ENCODE results near the gene STAM2.
"Not testable (repeated sequence)": the region's sequence is repeated elsewhere in the genome, so short reads cannot be mapped to it uniquely, and the experiment has no call there.

STAM2 gene

DNA sequence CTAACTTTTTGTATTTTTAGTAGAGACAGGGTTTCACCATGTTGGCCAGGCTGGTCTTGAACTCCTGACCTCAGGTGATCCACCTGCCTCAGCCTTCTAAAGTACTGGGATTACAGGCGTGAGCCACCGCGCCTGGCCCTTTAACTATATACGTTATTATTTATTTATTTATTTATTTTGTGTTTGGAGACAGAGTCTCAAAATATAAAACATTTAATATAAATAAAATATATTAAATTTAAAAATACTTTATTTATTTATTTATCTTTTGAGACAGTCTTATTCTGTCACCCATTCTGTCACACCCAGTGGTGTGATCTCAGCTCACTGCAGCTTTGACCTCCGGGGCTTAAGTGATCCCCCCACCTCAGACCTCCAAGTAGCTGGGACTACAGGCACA, 11.2 kb upstream of the STAM2 start:
- not testable (repeated sequence) for H3K4me1 ChIP-seq (ENCODE audit: insufficient read depth, low read length)

DNA sequence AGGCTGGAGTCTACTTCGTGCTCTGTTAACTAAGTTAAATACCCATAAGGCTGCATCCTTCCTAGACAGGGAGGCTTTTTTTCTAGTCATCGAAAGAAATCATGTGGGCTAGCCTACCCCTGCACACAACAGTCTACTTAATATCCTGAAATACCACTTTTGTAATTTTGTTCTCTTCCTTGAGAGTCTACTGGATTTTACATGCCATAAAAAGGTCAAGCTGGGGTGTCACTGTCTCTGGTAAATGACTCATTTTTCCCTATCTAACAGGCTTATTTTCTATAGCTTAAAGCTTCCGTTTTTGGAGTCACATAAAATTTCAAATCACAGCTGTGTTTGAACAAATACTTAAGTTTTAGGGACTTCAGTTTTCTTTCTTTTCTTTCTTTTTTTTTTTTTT, 10.7 kb upstream of the STAM2 start:
- Histone ChIP-seq H3K9me3 (ENCODE audit: low read length) (no peaks in the 10 kb centered on the region), H3K4me3 (ENCODE audit: low read length) (no peak overlapping the region), H2AFZ (ENCODE audit: low read depth, low read length) (no peak overlapping the region), H3K4me1 (ENCODE audit: insufficient read depth, low read length) (no peaks in the 10 kb centered on the region), H3K27me3 (ENCODE audit: insufficient read depth, low read length) (no peaks in the 10 kb centered on the region), H3K36me3 (ENCODE audit: insufficient read depth, low read length) (no peaks in the 10 kb centered on the region)

More for the DNA sequence above, 11.2 kb upstream of the STAM2 start:
- H3K27me3 ChIP-seq (ENCODE audit: insufficient read depth, low read length); H3K9me3 ChIP-seq (ENCODE audit: low read length); H3K4me3 ChIP-seq (ENCODE audit: low read length); H3K36me3 ChIP-seq (ENCODE audit: insufficient read depth, low read length); H2AFZ ChIP-seq (ENCODE audit: low read depth, low read length): not testable (repeated sequence)

GRCh38 chr2:152183401-152184073, 8.0 kb upstream of the STAM2 start:
- H3K9me3 ChIP-seq (ENCODE audit: low read length) = no peaks in the 10 kb centered on the region
- H2AFZ ChIP-seq (ENCODE audit: low read depth, low read length) = no peak overlapping the region
- H3K4me3 ChIP-seq (ENCODE audit: low read length) = no peak overlapping the region
- no peaks in the 10 kb centered on the region for H3K4me1 ChIP-seq (ENCODE audit: insufficient read depth, low read length)
- no peaks in the 10 kb centered on the region for H3K27me3 ChIP-seq (ENCODE audit: insufficient read depth, low read length)
- no peaks in the 10 kb centered on the region for H3K36me3 ChIP-seq (ENCODE audit: insufficient read depth, low read length)

GRCh38 chr2:152177667-152178066, 2.1 kb upstream of the STAM2 start:
- H2AFZ ChIP-seq (ENCODE audit: low read depth, low read length); H3K27me3 ChIP-seq (ENCODE audit: insufficient read depth, low read length); H3K4me3 ChIP-seq (ENCODE audit: low read length); H3K9me3 ChIP-seq (ENCODE audit: low read length); H3K36me3 ChIP-seq (ENCODE audit: insufficient read depth, low read length): not testable (repeated sequence)
- H3K4me1 ChIP-seq (ENCODE audit: insufficient read depth, low read length) = peaks cover 13% of the 10 kb centered on the region

GRCh38 chr2:152176113-152176714, 651 bp upstream of the STAM2 start:
- H3K4me3 ChIP-seq (ENCODE audit: low read length) = peak overlapping the region; percentile 63
- H3K9me3 ChIP-seq (ENCODE audit: low read length) = no peaks in the 10 kb centered on the region
- no peaks in the 10 kb centered on the region for H3K36me3 ChIP-seq (ENCODE audit: insufficient read depth, low read length)
- peaks cover 18% of the 10 kb centered on the region for H3K4me1 ChIP-seq (ENCODE audit: insufficient read depth, low read length)
- peak overlapping the region; percentile 83 for H2AFZ ChIP-seq (ENCODE audit: low read depth, low read length)
- no peaks in the 10 kb centered on the region for H3K27me3 ChIP-seq (ENCODE audit: insufficient read depth, low read length)

DNA sequence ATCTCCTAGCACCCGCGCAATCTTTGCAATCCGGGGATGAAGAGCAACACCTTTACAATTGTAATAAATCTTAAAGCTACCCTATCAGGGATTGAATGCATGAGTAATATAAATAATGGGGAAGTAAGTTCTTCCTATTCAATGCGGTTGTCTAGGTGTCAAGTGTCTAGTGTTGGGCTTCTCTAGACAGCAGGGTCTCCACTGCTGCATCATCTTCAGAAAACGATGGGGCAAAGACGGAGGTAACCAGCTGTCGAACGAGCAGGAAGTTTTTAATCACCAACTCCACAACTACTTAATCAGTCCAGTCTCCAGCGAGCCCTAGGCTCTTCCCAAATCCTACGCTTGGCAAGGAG, 573 bp downstream of the STAM2 start:
- peak overlapping the region; percentile 83 for H2AFZ ChIP-seq (ENCODE audit: low read depth, low read length)
- H3K4me1 ChIP-seq (ENCODE audit: insufficient read depth, low read length) = peaks cover 18% of the 10 kb centered on the region
- H3K4me3 ChIP-seq (ENCODE audit: low read length) = peak overlapping the region; percentile 63
- H3K27me3 ChIP-seq (ENCODE audit: insufficient read depth, low read length) = no peaks in the 10 kb centered on the region
- no peaks in the 10 kb centered on the region for H3K36me3 ChIP-seq (ENCODE audit: insufficient read depth, low read length)
- no peaks in the 10 kb centered on the region for H3K9me3 ChIP-seq (ENCODE audit: low read length)

DNA sequence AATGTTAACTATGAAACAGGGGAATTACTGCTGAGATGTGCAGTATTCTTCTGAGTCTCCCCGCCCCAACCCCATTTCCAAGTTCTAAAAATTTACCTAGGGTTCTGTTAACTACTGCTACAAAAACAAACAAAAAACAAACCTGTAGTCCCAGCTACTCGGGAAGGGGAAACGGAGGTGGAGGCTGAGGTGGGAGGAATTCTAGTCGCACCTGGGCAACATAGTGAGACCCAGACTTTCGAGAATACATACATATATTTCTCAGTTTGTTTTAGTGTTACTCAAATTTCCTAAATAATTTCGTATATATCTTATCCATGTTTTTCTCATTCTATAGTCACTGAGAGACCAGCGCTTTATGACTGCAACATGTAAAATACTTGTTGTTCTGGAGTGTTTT, 989 bp downstream of the STAM2 start:
- H3K9me3 ChIP-seq (ENCODE audit: low read length) = no peaks in the 10 kb centered on the region
- H3K27me3 ChIP-seq (ENCODE audit: insufficient read depth, low read length) = no peaks in the 10 kb centered on the region
- H3K4me3 ChIP-seq (ENCODE audit: low read length) = peak overlapping the region; percentile 63
- no peaks in the 10 kb centered on the region for H3K36me3 ChIP-seq (ENCODE audit: insufficient read depth, low read length)
- peaks cover 18% of the 10 kb centered on the region for H3K4me1 ChIP-seq (ENCODE audit: insufficient read depth, low read length)
- H2AFZ ChIP-seq (ENCODE audit: low read depth, low read length) = peak overlapping the region; percentile 83

DNA sequence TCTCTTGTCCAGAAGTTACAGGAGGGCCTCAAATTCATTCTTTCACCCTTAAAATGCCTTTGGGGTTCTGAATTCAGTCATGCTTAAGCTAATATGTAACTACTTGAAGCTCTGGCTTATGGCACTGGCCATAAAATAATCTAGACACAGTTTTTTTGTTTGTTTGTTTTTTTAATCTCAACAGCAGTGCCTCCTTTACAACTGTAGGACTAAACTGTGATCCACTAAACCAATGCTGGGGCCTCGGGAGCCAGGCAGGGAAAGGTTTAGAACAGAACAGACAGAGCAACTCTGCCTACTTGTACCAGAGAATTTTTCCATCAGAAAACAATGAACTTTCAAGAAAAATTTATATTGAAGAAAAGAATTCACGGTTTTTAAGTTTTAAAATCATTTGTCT, 1.7 kb downstream of the STAM2 start:
- H3K4me1 ChIP-seq (ENCODE audit: insufficient read depth, low read length) = peaks cover 18% of the 10 kb centered on the region
- no peaks in the 10 kb centered on the region for H3K27me3 ChIP-seq (ENCODE audit: insufficient read depth, low read length)
- no peaks in the 10 kb centered on the region for H3K36me3 ChIP-seq (ENCODE audit: insufficient read depth, low read length)
- H3K4me3 ChIP-seq (ENCODE audit: low read length) = peak overlapping the region; percentile 63
- no peak overlapping the region for H2AFZ ChIP-seq (ENCODE audit: low read depth, low read length)
- no peaks in the 10 kb centered on the region for H3K9me3 ChIP-seq (ENCODE audit: low read length)

GRCh38 chr2:152172201-152172785, 3.3 kb downstream of the STAM2 start:
- H3K36me3 ChIP-seq (ENCODE audit: insufficient read depth, low read length); H2AFZ ChIP-seq (ENCODE audit: low read depth, low read length); H3K9me3 ChIP-seq (ENCODE audit: low read length); H3K4me3 ChIP-seq (ENCODE audit: low read length); H3K27me3 ChIP-seq (ENCODE audit: insufficient read depth, low read length): not testable (repeated sequence)
- H3K4me1 ChIP-seq (ENCODE audit: insufficient read depth, low read length) = peaks cover 18% of the 10 kb centered on the region

- no peak overlapping the region for H2AFZ ChIP-seq (ENCODE audit: low read depth, low read length)
- H3K4me1 ChIP-seq (ENCODE audit: insufficient read depth, low read length) = peaks cover 20% of the 10 kb centered on the region
- H3K9me3 ChIP-seq (ENCODE audit: low read length) = no peaks in the 10 kb centered on the region
- H3K4me3 ChIP-seq (ENCODE audit: low read length) = no peak overlapping the region
- no peaks in the 10 kb centered on the region for H3K27me3 ChIP-seq (ENCODE audit: insufficient read depth, low read length)
- no peaks in the 10 kb centered on the region for H3K36me3 ChIP-seq (ENCODE audit: insufficient read depth, low read length)
Observed at GRCh38 chr2:152171718-152172117, 3.8 kb downstream of the STAM2 start.

DNA sequence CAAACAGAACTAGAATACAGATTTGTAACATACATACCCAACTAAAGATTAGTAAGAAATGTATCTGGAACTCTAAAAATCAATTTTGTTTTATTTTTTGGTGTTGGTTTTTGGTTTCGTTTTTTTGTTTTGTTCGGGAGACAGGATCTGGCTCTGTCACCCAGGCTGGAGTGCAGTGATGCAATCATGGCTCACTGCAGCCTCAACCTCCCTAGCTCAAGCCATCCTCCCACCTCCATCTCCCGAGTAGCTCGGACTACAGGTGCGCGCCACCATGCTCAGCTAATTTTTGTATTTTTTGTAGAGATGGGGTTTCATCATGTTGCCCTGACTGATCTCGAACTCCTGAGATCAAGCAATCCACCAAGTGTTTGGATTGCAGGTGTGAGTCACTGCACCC, 6.4 kb downstream of the STAM2 start:
- H3K4me3 ChIP-seq (ENCODE audit: low read length); H3K36me3 ChIP-seq (ENCODE audit: insufficient read depth, low read length); H3K9me3 ChIP-seq (ENCODE audit: low read length): not testable (repeated sequence)

GRCh38 chr2:152167470-152167869, 8.1 kb downstream of the STAM2 start:
- not testable (repeated sequence) for H3K9me3 ChIP-seq (ENCODE audit: low read length); H3K4me3 ChIP-seq (ENCODE audit: low read length); H2AFZ ChIP-seq (ENCODE audit: low read depth, low read length); H3K36me3 ChIP-seq (ENCODE audit: insufficient read depth, low read length); H3K27me3 ChIP-seq (ENCODE audit: insufficient read depth, low read length)
- peaks cover 13% of the 10 kb centered on the region for H3K4me1 ChIP-seq (ENCODE audit: insufficient read depth, low read length)

More for the DNA sequence above, 6.4 kb downstream of the STAM2 start:
- H3K27me3 ChIP-seq (ENCODE audit: insufficient read depth, low read length); H2AFZ ChIP-seq (ENCODE audit: low read depth, low read length): not testable (repeated sequence)
- peaks cover 13% of the 10 kb centered on the region for H3K4me1 ChIP-seq (ENCODE audit: insufficient read depth, low read length)

GRCh38 chr2:152167065-152167464, 8.5 kb downstream of the STAM2 start:
- no peaks in the 10 kb centered on the region for H3K36me3 ChIP-seq (ENCODE audit: insufficient read depth, low read length)

DNA sequence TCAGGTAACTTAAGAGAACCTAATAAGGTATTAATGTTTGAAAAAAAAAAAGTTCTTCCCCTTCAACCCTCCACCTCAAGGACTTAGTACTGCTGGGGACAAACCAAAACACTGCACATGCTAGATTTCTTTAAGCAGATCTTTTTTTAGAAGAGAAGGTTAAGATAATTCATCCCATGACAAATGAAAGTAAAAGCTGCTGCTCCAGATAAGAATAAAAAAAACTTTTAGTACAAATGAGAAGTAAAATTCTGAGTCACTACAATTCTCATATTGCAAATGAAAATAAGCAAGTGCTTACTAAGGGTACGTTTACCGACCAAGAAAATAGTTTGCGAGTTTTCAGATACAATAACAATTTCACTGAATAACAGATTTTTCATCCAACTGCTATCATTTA, 8.9 kb downstream of the STAM2 start:
- Histone ChIP-seq H3K27me3 (ENCODE audit: insufficient read depth, low read length) (no peaks in the 10 kb centered on the region), H3K4me1 (ENCODE audit: insufficient read depth, low read length) (peaks cover 9% of the 10 kb centered on the region), H3K9me3 (ENCODE audit: low read length) (peaks cover 2% of the 10 kb centered on the region), H3K4me3 (ENCODE audit: low read length) (no peak overlapping the region), H3K36me3 (ENCODE audit: insufficient read depth, low read length) (no peaks in the 10 kb centered on the region), H2AFZ (ENCODE audit: low read depth, low read length) (no peak overlapping the region)

More at GRCh38 chr2:152167065-152167464, 8.5 kb downstream of the STAM2 start:
- Histone ChIP-seq H3K4me3 (ENCODE audit: low read length) (no peak overlapping the region), H3K27me3 (ENCODE audit: insufficient read depth, low read length) (no peaks in the 10 kb centered on the region), H3K9me3 (ENCODE audit: low read length) (peaks cover 2% of the 10 kb centered on the region), H2AFZ (ENCODE audit: low read depth, low read length) (no peak overlapping the region), H3K4me1 (ENCODE audit: insufficient read depth, low read length) (peaks cover 13% of the 10 kb centered on the region)

Measured in neuron (in vitro differentiated cells).